ENCODE results near the gene RGPD5.
"Not testable (repeated sequence)": the region's sequence is repeated elsewhere in the genome, so short reads cannot be mapped to it uniquely, and the experiment has no call there.

DNA sequence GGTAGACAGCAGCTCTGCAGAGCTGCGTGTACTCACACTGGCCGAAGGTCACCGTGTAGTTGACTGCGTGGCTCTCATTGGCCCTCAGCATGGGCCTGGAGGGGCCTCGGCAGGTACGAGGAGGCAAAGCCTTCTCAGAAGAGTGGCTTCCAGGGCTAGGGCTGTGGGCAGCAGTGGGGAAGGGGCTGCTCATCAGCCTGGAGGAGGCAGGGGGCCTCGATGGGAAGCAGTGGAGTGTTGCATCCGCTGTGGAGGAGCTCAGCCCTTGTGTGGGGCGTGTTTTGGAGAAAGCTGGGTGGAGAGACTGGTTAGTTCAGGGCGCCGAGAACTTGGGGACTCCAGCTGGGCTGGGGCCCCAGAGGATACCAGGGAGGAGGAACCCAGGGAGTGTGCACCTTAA lies 28.0 kb upstream of the RGPD5 start:
- not testable (repeated sequence) for TF ChIP-seq POLR2A (IDR thresholded peaks at IDR 0.05)
- TF ChIP-seq, protein P1, sequence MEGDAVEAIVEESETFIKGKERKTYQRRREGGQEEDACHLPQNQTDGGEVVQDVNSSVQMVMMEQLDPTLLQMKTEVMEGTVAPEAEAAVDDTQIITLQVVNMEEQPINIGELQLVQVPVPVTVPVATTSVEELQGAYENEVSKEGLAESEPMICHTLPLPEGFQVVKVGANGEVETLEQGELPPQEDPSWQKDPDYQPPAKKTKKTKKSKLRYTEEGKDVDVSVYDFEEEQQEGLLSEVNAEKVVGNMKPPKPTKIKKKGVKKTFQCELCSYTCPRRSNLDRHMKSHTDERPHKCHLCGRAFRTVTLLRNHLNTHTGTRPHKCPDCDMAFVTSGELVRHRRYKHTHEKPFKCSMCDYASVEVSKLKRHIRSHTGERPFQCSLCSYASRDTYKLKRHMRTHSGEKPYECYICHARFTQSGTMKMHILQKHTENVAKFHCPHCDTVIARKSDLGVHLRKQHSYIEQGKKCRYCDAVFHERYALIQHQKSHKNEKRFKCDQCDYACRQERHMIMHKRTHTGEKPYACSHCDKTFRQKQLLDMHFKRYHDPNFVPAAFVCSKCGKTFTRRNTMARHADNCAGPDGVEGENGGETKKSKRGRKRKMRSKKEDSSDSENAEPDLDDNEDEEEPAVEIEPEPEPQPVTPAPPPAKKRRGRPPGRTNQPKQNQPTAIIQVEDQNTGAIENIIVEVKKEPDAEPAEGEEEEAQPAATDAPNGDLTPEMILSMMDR (IDR thresholded peaks at IDR 0.05): not testable (repeated sequence)
